GM19463 (cell line): ENCODE data around the gene LY6G6F.

Experiments used
- ATAC-seq: cut with Tn5 transposase; IDR thresholded peaks from one replicate; pipeline ENCODE4 v1.9.1; 2021; ENCODE audit warnings: mild to moderate bottlenecking, moderate library complexity; ENCODE audit not compliant: unreplicated experiment

The LY6G6F gene

DNA sequence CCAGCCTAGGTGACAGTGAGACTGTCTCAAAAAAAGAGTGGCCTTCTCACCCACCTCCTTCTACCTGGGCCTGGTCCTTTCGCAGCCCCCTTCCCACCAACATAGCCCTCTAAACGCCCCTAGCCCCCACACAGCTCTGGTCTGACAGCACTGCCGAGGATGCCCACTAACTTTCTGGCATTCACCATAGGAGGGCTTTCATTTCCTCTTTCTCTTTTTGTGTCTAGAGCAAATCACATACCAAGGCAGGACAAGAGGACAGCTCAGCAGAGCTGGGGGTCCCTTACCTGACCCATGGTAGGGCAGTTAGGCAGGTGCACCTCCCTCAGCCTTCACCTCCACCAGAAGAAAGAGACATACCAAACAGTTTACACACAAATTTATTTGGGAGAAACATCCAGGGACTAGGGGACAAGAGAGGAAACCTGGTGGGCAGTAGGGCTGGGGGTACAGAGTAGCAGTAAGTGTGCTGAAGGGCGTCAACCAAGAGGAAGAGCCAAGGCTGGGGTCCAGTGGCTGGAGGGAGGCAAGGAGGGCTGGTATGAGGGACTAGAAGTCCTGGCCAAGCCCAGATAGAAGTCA is 30.3 kb upstream of the LY6G6F start:
- no peak for ATAC-seq

DNA sequence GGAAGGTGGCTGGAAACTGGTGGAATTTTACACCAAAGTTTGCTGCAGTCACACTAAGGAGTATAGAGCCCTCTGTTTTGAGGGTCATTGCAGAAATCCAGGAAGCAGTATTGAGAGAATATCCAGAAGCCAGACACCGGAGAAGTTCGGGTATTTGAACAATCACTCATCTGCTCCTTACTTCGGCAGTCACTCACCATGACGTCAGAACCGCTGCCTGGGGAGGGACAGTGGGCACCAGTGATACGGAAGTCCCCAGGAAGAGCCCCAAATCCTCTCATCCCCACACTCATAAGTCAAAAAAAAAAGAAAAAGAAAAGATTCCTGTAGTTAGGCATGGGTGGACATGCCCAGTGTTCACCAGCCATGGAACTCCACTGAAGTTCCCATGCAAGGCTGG is 29.8 kb upstream of the LY6G6F start:
- ATAC-seq: no peak

DNA sequence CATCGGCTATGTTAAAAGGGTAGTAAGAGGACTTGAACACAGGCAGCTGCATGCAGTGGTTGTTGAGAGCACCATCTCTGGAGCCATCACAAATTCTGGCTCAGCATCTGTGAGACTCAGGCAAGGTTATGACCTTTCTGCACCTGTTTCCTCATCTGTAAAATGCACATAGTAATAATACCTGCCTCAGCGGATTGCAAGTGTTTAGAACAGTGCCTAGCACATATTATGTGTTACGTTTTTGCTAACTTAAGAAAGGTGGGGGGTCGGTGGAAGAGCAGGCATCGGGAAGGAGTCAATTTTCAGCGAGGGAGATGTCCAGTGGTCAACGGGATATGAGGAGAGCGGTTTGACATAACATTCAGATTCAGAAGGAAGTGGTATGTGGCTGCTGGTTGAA is 28.7 kb upstream of the LY6G6F start:
- ATAC-seq: no peak

DNA sequence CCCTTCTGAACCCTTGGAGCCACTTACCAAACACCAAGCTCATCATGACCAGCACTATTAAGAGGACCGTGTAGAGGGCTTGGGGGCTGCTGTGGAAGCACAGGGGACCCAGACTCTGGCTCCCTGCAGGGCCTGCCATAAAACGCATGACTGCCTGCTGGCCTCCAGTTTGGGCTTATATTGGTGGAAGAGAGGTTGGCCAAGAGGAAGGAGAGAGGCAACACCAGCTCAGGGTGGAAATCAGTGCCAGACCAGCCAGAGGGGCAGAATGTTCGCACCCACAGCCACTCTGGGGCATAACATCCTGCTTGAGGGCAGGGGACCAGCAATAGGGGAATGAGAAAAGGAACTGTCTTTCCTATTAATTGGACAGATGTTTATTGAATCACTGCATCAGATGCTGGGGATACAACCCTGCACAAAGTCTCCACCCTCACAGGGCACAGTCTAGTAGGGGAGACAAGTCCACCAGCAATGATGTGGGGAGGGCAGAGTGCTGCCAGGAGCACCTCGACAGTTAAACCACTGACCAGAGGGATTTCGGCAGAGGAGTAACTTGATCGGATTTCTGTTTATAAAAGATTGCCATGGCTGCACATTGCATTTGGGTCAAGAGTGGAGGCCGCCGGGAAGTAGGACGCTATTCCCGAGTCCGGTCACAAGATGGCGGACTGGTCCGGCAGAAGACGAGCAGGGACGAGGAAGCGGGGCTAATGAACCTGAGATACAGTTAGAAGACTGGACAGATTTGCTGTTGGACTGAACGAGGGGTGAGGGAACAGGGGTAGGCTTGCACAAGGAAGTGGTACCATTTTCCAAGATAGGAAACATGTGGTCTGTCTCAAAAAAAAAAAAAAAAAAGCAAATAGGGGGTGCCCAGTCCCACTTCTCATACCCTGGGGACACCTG is 26.2 kb upstream of the LY6G6F start, which contains the start of gene LY6G5C:
Gene LY6G5C (minus strand): TSS at position 842 of the 909 bp plus-strand sequence. CDS start 694 bp downstream, at position 148.
- no peak for ATAC-seq

DNA sequence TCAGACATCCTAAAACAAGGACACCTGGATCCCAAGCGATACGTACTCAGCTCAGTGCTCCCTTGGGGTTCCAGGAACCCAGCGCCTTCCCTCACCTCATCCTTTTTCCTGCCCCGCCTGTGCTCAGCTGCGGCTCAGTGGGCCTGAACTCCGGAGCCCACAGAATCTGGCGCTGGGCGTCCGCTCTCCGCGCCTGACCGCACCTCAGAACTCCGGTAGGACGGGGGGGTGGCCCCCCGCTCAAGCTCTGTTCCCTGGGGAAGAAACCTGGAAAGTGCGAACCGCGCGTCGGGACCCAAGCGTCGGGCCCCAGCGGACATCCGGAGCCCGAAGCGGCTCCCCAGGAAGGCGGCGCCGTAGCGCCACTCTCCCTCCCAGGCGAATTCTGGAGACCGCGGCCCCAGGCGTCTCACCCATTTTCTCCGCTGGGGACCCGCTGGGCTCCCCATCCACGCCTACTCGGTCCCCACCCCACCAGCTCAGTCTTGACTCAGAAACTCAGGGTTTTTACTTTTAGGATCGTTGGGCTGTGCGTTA is 25.5 kb upstream of the LY6G6F start:
- ATAC-seq: no peak

DNA sequence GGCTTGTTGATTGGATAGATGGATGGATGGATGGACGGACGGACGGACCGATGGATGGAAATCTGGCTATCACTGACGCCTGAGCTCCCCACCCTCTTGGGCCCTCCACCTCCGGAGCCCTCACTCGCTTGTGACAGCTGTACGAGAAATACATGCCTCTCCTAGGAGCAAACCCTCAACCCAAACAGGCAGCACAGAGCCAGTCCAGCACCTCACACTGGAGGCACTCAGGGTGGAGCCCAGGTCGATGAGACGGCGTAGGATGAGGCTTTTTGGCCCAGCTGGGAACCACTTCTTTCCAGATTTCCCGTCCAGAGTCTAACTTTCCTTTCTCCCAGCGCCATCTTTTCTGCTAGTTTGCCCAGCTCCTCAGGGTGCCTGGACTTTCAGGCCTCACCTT is 23.1 kb upstream of the LY6G6F start:
- ATAC-seq: no peak

DNA sequence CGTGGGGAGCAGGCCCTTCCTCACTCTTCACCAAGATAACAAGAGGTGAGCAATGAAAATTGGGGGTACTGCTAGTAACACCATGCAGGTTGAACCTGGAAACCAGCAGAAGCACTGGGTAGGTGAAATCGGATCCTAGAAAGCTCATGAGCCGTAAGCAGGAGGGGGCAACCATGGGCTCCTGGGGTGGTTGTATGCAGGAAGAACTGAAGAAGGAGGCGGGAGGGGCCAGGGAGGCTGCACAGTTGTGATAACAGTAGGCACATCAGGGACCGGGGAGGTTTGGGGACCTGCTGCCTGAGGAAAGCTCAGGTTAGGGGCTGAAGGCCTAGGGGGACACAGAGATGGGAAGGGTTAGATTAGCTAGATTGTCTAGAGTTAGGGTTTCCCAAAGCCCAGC is 20.2 kb upstream of the LY6G6F start:
- no peak for ATAC-seq

DNA sequence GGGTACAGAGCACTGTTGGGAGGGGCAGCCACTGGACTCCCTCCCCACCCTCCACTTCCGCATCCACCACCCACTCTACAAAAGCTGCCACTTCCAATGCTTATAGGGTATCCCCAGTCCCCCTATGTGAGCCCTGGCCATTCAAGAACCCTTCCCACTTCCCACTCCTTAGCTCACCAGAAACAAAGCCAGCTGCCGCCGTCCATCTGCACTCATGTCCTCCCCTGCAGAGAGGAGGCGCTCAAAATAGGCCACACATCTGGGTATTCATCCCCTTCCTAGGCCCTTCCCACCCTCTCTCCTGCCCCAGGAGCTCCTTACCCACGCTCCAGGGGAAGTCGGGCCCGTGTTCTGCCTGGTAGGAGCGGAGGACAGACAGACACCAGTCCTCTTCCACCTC is 19.3 kb upstream of the LY6G6F start:
- no peak for ATAC-seq

DNA sequence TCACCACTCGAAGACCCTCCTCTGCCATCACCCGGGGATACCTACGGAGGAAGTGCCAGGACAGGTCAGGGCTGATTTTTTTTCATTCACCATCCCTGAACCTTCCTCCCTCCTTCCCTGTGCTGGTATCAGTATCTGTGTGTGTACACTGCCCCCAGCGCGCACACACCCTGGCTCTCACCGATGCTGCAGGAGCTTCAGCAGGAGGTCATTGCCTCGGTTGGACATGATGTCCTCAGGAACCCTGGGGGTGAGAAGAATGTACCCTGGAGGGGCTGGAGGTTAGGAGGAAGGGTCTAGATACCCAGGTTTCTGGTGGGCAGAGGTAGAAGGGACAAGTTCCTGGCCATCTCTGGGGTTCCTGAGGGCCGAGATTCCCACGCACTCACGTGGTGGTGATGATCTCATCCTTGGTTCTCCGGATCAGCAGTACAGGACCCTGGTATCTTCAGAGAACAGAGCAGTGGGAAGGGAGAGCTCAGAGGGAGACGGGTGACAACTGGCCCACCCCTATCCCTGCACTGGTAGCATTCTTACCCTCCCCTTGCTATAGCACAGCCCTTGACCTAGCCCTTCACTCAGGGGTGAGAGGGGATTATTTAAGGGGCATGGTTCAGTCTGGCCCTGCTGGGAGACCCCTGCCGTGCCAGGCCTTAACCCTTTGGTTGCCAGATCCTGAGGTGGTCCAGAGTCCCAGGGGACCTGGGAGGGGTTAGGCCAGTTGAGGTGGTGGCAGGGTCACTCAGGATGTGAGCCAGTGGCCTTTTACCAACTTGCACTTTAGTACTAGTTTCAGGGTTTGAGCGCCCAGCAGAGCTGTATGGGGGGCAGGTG is 18.6 kb upstream of the LY6G6F start:
- no peak for ATAC-seq

DNA sequence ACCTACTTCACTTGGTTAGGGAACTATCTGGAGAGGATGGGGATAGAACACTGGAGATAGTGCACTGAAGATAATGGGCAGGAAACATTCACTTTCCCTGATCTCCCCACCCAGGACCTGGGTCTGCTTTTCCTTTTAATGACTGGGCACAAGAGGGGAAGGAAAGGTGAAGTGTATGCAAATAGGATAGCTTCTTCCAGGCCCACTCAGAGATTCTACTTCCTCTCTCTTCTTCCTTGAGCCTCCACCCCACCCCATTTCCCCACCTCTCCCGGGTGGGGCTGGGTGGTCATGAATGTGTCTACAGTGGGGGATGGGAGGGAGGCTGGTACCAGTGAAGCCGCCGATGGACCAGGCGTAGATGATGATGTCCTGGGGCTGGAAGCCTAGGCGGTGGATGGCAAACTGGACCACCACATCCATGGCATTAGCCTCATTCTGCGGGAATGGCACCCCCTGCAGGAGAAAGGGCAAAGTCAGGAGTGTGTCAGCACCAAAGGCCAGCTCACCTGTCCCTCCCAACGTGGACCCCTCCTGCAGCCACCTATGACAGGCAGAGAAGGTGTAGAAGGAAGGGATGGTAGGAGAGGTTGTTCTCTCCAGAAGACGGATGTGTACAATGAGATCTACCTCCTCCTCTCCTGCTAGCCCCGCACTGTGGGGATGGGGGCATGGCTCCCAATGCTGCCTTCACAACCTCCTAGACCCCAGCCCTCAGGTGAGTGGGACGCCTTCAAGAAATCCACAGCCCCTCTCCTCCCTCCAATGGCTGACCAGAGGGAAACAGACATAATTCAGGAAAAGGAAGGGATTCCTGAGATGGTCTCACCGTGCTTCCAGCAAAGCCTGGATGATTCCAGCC is 17.2 kb upstream of the LY6G6F start:
- ATAC-seq: no peak

DNA sequence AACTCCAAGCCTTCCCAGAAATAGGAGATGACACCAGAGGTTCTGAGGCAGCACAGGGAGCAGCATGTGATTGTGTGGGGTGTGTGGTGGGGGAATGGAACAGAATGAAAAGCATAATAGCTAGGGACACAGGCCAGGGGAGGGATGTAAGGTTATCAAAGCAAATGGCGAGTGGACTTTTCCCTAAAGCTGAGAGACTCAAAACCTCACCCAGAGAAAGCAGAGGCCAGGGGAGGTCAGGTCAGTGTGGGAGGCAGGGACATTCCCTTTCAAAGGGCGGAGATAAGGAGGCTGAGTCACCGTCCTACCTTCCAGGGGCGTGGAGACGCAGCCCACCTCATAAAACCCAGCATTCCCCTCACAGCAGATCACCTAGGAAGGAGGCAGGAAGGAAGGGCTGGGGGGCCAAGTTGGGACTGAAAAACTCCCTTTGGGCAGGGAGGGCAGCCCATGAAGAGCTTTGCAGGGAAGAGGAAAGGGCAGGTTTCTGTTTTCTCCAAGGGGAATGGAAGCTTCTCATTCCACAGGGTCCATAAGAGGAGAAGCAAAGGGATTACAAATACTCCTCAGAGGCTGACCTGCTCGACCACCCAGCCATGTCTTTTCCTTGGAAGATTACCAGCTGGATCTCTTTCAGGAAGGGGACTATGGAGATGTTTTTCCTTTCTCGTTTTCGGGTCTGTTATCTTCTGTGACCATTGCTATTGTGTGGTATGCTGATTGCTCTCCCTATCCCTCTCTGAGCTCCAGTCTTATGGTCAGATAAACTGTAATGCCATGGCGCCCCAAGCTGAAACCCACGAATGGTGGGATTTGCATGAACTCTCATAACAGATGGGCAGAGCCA is 16.2 kb upstream of the LY6G6F start:
- no peak for ATAC-seq

DNA sequence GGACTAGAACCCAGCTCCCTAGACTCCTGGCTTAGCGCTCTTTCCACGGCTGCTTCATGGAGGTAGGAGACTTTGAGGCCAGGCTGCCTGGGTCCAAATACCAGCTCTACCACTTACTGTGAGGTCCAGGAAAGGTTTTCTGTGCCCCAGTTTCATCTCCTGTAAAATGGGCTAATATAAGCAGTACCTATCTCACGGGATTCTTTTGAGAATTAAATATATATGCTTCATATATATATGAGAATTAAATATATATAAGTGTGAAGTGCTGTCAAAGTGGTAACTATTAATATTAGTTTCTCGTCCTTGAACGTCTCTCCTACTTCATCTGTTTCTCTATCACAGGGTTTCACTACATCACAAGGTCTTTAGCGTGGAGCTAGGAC is 15.6 kb upstream of the LY6G6F start:
- ATAC-seq: no peak

DNA sequence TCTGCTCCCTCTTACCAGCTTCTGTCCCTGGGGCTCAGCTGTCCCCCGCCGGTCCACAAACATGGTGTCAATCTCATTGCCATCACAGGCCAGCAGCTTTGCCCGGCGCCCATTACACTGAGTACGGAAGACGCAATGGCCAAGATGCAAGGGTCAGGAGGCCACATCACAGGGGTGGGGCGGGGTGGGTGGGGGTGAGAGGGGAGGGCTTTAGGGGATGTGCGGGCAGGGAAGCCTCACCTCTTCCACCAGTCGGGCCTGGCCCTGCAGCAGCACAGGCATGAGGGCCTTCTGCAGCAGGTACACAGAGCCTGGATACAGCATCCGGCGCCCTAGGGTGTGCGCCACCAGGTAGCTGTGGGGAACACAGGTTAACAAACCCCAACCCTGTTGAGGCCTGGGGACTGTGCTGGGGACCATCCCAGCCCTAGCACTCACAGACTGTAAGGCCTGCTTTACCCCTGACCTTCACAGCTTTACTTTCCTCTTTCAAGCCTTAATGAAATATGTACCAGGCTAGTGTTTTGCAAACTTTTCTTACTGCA is 15.0 kb upstream of the LY6G6F start:
- ATAC-seq: no peak

DNA sequence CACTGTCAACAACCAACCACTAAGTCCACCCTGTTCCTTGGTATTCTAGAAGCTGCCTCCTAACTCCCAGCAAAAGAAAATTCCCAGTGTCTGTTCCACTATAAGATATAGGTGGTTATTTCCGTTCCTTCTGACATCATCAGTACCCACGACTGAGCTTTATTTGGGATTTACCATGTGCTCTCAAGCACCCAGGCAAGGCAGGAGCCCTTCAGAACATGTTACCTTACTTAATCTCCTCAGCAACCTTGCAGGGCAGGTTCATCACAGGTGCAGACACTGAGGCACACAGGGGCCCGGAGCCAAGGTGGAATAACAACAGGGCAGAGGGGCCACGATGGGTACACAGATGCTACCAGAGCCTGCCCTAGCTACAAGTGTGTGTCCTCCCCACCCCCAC is 14.3 kb upstream of the LY6G6F start:
- no peak for ATAC-seq

DNA sequence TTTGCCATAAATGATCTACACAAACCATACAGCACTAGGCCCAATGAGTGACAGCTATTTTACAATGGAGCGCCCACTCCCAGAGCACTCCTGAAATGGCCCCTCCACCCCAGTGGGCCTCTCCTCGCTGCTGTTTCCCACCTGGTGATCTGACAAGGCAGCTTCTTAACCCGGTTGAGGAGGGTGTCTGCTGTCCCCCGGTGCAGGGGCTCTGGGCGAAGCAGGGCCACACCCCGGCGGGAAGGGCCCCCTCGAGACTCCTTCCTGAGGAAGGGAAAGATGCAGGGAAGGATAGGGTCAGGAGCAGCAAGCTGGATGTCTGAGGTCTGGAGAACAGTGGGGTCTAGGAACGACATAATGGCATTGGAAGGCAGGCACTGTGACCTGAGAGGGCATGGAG is 13.8 kb upstream of the LY6G6F start:
- ATAC-seq: no peak

DNA sequence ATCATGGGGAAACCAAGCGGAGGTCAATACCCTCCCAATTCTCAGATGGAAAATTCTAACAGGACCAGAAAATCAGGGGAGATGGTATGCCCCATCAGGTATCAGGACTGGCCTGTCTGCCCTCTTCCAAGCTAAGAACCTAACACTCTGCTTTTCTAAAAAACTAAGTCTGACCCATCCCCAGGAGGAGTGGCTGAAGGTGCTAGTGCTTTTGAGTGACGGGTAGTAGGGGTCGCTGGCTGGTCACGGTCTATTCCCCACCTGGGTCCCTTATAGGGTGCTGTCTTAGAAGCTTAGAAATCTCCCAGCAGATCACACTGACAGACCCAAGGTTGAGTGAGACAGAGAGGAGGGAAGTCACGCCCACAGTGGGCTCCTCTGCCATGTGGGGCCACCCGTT is 13.1 kb upstream of the LY6G6F start:
- ATAC-seq: no peak

DNA sequence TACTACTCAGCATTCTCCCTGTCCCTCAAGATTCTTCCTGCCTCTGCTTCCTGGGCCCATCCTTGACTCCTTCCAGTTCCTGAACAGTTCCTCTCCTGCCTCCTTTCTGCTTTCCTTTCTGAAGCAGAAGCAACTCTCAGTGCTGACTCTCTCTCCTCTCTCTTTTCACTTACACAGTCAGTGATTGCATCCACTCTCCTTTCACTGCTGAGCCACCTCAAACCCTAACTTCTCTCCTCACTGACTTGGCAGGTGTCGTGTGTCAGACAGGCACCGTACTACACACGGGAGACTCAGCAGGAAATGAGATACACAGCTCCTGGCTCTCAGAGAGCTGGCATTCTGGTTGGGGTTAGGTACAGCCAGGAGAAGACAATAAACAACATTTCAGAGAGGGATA is 9.1 kb upstream of the LY6G6F start:
- no peak for ATAC-seq

DNA sequence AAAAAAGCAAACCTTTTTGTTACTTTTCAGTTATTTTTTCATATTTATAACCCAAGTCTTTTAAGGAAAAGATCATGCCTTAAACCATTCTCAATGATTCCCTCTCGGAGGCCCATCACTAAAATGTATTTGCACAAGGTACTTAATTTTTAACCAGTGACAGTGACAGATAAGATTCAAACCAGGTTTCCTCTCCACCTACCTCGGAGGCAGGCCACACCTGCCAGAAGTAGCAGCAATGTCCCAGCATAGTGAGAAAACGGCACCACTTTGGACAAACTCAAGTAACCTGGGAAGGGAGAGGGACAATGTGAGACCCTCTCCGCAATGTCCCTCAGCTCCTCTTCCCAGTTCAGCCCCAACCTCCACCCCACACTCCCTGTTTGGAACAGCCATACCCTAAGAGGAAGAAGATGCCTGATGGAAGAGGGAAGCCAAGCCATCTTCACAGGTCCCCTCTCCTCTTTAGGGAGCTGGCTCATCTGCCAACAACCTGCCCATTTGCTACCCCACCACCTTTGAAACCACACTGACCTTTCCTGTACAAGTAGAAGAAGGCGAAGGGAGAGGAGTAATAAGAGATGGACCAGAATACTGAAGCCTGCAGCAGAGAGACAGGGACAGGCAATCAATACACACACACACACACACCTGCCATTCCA is 5.8 kb upstream of the LY6G6F start:
- ATAC-seq: no peak
